ENCODE results near the gene CNFN.
A peak's percentile ranks its signal among the peaks of the same experiment; 100 is the strongest.

Gene CNFN

DNA sequence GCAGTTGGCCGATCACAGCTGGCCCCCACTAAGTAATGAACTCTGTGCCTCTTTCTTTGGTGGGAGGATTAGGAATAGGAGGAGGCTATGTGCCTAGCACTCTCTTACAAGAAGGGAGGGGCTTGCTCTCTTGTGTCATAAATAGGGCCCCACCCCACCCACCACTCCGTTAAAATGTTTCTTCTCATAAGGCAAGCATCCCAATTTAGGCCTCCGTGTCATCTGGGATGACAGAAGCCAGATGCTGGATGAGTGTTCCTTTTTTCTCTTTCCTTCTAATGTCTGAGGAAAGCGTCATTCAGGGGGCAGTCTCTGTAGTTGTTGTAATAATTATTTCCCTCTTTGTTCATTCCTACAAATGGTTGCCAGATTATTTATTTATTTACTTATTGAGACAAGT lies 37.2 kb upstream of the CNFN start, which contains the start of gene LIPE:
LIPE (minus strand) TSS at position 76 of the 400 bp plus-strand sequence. CDS start 239 bp downstream, outside the sequence.
- ChIA-PET POLR2A (no interaction called here), CTCF (interaction anchor here (1.5 to 4.0 kb wide), 3 partner anchors 10 to 13 kb away, joined by 6 to 18 read pairs (median 7); no protein-coding TSS in a partner anchor)
- no peak within 1 kb of the TSS for H3K4me3 ChIP-seq (ENCODE audit: low read depth, low read length)
- TF ChIP-seq CTCF (IDR thresholded peaks at IDR 0.05; ENCODE audit: insufficient read depth, low read length, missing control alignments) = no peak
- DNase-seq (ENCODE audit: low read depth, low spot score) = no peak

GRCh38 chr19:42426643-42427042 lies 36.5 kb upstream of the CNFN start:
- CTCF ChIA-PET = interaction anchor here (1.7 to 4.0 kb wide), 3 partner anchors 11 to 24 kb away, joined by 6 to 36 read pairs (median 18); no protein-coding TSS in a partner anchor
- POLR2A ChIA-PET = no interaction called here
- no peak overlapping the region for H3K4me3 ChIP-seq (ENCODE audit: low read depth, low read length)
- TF ChIP-seq CTCF (IDR thresholded peaks at IDR 0.05; ENCODE audit: insufficient read depth, low read length, missing control alignments) = no peak
- DNase-seq (ENCODE audit: low read depth, low spot score) = no peak

- no peak for DNase-seq (ENCODE audit: low read depth, low spot score)
- H3K4me3 ChIP-seq (ENCODE audit: low read depth, low read length) = no peak overlapping the region
- TF ChIP-seq CTCF (IDR thresholded peaks at IDR 0.05; ENCODE audit: insufficient read depth, low read length, missing control alignments) = no peak
- POLR2A ChIA-PET = no interaction called here
- CTCF ChIA-PET = interaction anchor here (1.1 to 4.0 kb wide), 7 partner anchors 9 to 138 kb away, joined by 3 to 36 read pairs (median 6); partner anchors contain the start of gene CEACAM1
Measured at GRCh38 chr19:42424712-42425131, 34.6 kb upstream of the CNFN start.

- CTCF ChIA-PET = interaction anchor here (1.1 to 4.0 kb wide), 6 partner anchors 10 to 138 kb away, joined by 3 to 36 read pairs (median 7); partner anchors contain the start of gene CEACAM1
- TF ChIP-seq CTCF (IDR thresholded peaks at IDR 0.05; ENCODE audit: insufficient read depth, low read length, missing control alignments) = no peak
- POLR2A ChIA-PET = no interaction called here
- H3K4me3 ChIP-seq (ENCODE audit: low read depth, low read length) = peak overlapping the region; percentile 74
- no peak for DNase-seq (ENCODE audit: low read depth, low spot score)
Measured at GRCh38 chr19:42424345-42424707, 34.2 kb upstream of the CNFN start.

- peak; percentile 64 for DNase-seq (ENCODE audit: low read depth, low spot score)
- TF ChIP-seq CTCF (IDR thresholded peaks at IDR 0.05; ENCODE audit: insufficient read depth, low read length, missing control alignments) = no peak
- CTCF ChIA-PET = interaction anchor here (1.0 to 4.0 kb wide), 8 partner anchors 9 to 139 kb away, joined by 3 to 36 read pairs (median 6); partner anchors contain the start of gene CEACAM1
- H3K4me3 ChIP-seq (ENCODE audit: low read depth, low read length) = peak overlapping the region; percentile 74
- POLR2A ChIA-PET = interaction anchor here (1.0 kb wide), 1 partner anchor 12 kb away, joined by 3 read pairs; no protein-coding TSS in a partner anchor
Measured at GRCh38 chr19:42423462-42424344, 33.6 kb upstream of the CNFN start.

DNA sequence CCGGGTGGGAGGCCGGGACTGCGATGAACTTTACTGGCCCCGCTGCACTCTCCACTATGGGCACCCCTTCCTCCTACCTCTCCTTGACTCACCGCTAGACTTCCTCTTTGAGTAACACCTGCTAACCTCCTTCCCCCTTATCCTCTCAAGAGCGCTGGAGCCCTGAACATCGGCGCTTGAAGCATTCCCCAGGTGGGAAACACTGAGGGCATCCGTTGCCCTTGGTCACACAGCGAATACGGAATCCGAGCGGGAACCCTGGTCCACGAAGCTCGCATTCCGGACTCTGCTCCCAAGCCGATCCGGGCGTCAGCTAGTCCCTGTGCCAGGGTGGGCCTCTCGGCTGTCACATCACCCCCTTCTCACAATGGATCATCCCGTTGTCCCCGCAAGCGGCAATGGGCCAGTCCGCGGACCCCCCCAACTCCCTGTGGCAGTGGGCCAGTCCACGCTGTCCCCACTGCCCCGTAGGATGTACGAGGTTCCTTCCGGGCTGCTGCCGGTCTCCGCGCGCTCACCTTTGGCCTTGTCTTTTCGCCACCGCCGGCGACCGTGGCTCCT lies 32.9 kb upstream of the CNFN start:
- ChIA-PET CTCF (interaction anchor here (1.0 to 4.0 kb wide), 4 partner anchors 10 to 22 kb away, joined by 4 to 36 read pairs (median 7); no protein-coding TSS in a partner anchor), POLR2A (interaction anchor here (1.0 kb wide), 1 partner anchor 12 kb away, joined by 3 read pairs; no protein-coding TSS in a partner anchor)
- DNase-seq (ENCODE audit: low read depth, low spot score) = no peak
- H3K4me3 ChIP-seq (ENCODE audit: low read depth, low read length) = peak overlapping the region; percentile 74
- no peak for TF ChIP-seq CTCF (IDR thresholded peaks at IDR 0.05; ENCODE audit: insufficient read depth, low read length, missing control alignments)
